Right lobe of liver (tissue), 4 donors: ENCODE data around the gene PRIM2.
"Not testable (repeated sequence)": the region's sequence is repeated elsewhere in the genome, so short reads cannot be mapped to it uniquely, and the experiment has no call there.

Source experiments
- CTCF ChIP-seq, 4 donors: fragments of 200-600 bp in 3 of 4; fragments of 450-650 bp in 1 of 4; IDR thresholded peaks; one replicate each; pipeline versions ENCODE4 v1.5.1 to v1.8.0; 2016 to 2022; ENCODE audit warnings: antibody characterized with exemption in 4 of 4, mild to moderate bottlenecking in 2 of 4
- POLR2A ChIP-seq: fragments of 450-650 bp; IDR thresholded peaks from one replicate; pipeline ENCODE4 v1.6.1; 2017; ENCODE audit warnings: antibody characterized with exemption, mild to moderate bottlenecking
- donor health status: DM: no; HTN: no; CAD: no.
- donor health status: DM: no; HTN: no; CAD: no.
- donor health status: DM: no; HTN: yes; CAD: no.

GRCh38 chr6:57465968-57466367 is 148.5 kb downstream of the PRIM2 start:
- TF ChIP-seq POLR2A; CTCF (IDR thresholded peaks at IDR 0.05): not testable (repeated sequence)
